ENCODE data around the gene DGKI. TPM values are rescaled to one million over a fixed set of nuclear protein-coding genes. Genes with fewer than 3 reads are reported as not detected.
"Not testable (repeated sequence)": the region's sequence is repeated elsewhere in the genome, so short reads cannot be mapped to it uniquely, and the experiment has no call there.

The DGKI gene
- total and polyA plus RNA-seq, 4 donors: 0.03 to 1.5 (median 0.33) TPM

DNA sequence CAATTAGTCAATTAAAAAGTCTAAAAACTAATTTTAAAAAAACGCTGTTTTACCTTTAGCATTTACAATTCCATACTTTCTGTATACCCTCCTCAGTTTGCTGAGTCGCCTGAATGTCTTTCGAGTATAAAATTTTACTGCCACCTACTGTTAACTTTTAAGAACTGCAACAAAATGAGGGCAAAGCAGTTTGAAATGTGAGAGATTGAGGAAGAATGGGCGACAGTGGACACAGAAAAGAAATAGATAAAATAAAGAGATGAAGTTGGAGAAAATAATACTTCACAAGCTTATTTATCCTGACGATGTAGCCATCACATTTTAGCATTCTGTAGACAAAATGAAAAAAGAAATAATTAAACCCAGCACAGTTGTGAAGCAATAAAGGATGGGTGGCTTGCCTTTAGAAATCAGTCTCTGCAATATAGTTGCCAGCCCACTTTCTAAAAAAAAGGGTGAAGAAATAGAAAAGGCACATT lies 392.5 kb downstream of the DGKI start:
- ATAC-seq (ENCODE audit: insufficient read depth, low FRiP score) (peak; percentile 80), DNase-seq (peak in 2 of 3 donors; percentile 84 to 87)
- TF ChIP-seq, protein P1, sequence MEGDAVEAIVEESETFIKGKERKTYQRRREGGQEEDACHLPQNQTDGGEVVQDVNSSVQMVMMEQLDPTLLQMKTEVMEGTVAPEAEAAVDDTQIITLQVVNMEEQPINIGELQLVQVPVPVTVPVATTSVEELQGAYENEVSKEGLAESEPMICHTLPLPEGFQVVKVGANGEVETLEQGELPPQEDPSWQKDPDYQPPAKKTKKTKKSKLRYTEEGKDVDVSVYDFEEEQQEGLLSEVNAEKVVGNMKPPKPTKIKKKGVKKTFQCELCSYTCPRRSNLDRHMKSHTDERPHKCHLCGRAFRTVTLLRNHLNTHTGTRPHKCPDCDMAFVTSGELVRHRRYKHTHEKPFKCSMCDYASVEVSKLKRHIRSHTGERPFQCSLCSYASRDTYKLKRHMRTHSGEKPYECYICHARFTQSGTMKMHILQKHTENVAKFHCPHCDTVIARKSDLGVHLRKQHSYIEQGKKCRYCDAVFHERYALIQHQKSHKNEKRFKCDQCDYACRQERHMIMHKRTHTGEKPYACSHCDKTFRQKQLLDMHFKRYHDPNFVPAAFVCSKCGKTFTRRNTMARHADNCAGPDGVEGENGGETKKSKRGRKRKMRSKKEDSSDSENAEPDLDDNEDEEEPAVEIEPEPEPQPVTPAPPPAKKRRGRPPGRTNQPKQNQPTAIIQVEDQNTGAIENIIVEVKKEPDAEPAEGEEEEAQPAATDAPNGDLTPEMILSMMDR (IDR thresholded peaks at IDR 0.05; ENCODE audit: control extremely low read depth, extremely low read depth): peak; percentile 28
- Histone ChIP-seq H3K27me3 (ENCODE audit: control insufficient read depth in 3 of 3, insufficient read depth in 3 of 3, low read length in 2 of 3) (no peaks in the 10 kb centered on the region), H3K27ac (ENCODE audit: low read depth in 1 of 2, low read length in 1 of 2) (no peak overlapping the region), H3K9ac (ENCODE audit: insufficient read depth in 1 of 2, low read length in 2 of 2) (no peak overlapping the region), H3K4me3 (no peak overlapping the region), H3K9me3 (ENCODE audit: control insufficient read depth in 4 of 4, insufficient read depth in 3 of 4, low read length in 3 of 4) (no peaks in the 10 kb centered on the region), H3K36me3 (ENCODE audit: control insufficient read depth in 4 of 4, insufficient read depth in 4 of 4, low read length in 4 of 4) (no peaks in the 10 kb centered on the region), H3K4me1 (ENCODE audit: control insufficient read depth in 5 of 5, insufficient read depth in 5 of 5, low read length in 5 of 5) (peaks cover 0 to 14% (median 5%) of the 10 kb centered on the region in 5 donors)
- WGBS, 2 donors: 5 to 6% methylated on average over 5 of the region's 5 CpGs

DNA sequence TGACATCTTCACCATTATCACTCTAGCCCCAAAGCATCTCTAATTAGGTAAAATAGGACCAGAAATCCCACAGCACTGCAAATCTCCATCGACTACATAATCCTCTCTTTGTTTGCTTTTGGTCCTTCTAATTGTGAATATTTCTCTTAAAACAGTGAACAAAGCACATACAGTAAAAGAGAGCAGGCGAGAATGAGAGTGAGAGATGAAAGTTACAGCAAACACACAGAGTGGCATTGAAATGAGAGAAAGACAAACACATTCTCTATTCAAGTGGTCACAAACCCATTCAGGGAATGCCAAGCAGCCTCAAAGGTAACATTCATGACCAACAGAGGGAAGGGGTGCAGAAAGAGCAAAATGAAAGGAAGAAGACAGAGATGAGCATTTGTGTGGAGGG lies 393.4 kb downstream of the DGKI start:
- WGBS, 2 donors: 59 to 69% methylated on average over 2 of the region's 2 CpGs
- no peak for ATAC-seq (ENCODE audit: insufficient read depth, low FRiP score)
- TF ChIP-seq, protein P1 (IDR thresholded peaks at IDR 0.05; ENCODE audit: control extremely low read depth, extremely low read depth): no peak

DNA sequence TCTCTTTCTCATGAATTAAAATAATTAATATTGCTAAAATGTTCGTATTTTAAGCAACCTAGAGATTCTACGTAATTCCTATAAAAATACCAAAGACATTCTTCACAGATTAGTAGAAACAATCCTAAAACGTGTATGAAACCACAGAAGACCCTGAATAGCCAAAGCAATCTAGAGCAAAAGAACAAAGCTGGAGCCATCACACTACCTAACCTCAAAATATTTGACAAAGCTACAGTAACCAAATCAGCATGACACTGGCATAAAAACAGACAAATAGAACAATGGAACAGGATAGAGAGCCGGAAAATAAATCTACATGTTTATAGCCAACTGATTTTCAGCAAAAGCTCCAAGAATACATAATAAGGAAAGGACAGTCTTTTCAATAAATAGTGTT lies 397.8 kb downstream of the DGKI start:
- 88 to 92% methylated on average over 4 of the region's 4 CpGs for WGBS, 2 donors
- Histone ChIP-seq H3K4me3 (no peak overlapping the region), H3K9me3 (ENCODE audit: control insufficient read depth in 4 of 4, insufficient read depth in 3 of 4, low read length in 3 of 4) (no peaks in the 10 kb centered on the region), H3K27ac (ENCODE audit: low read depth in 1 of 2, low read length in 1 of 2) (no peak overlapping the region), H3K9ac (ENCODE audit: insufficient read depth in 1 of 2, low read length in 2 of 2) (no peak overlapping the region), H3K36me3 (ENCODE audit: control insufficient read depth in 4 of 4, insufficient read depth in 4 of 4, low read length in 4 of 4) (no peaks in the 10 kb centered on the region), H3K27me3 (ENCODE audit: control insufficient read depth in 3 of 3, insufficient read depth in 3 of 3, low read length in 2 of 3) (no peaks in the 10 kb centered on the region), H3K4me1 (ENCODE audit: control insufficient read depth in 5 of 5, insufficient read depth in 5 of 5, low read length in 5 of 5) (peaks cover 0 to 14% (median 0%) of the 10 kb centered on the region in 5 donors)
- no peak for ATAC-seq (ENCODE audit: insufficient read depth, low FRiP score)
- DNase-seq: no peak
- TF ChIP-seq, protein P1 (IDR thresholded peaks at IDR 0.05; ENCODE audit: control extremely low read depth, extremely low read depth): no peak

More for the DNA sequence above, 393.4 kb downstream of the DGKI start:
- Histone ChIP-seq H3K36me3 (ENCODE audit: control insufficient read depth in 4 of 4, insufficient read depth in 4 of 4, low read length in 4 of 4) (no peaks in the 10 kb centered on the region), H3K4me3 (no peak overlapping the region), H3K27ac (ENCODE audit: low read depth in 1 of 2, low read length in 1 of 2) (no peak overlapping the region), H3K27me3 (ENCODE audit: control insufficient read depth in 3 of 3, insufficient read depth in 3 of 3, low read length in 2 of 3) (no peaks in the 10 kb centered on the region), H3K4me1 (ENCODE audit: control insufficient read depth in 5 of 5, insufficient read depth in 5 of 5, low read length in 5 of 5) (peaks cover 0 to 14% (median 5%) of the 10 kb centered on the region in 5 donors), H3K9me3 (ENCODE audit: control insufficient read depth in 4 of 4, insufficient read depth in 3 of 4, low read length in 3 of 4) (no peaks in the 10 kb centered on the region), H3K9ac (ENCODE audit: insufficient read depth in 1 of 2, low read length in 2 of 2) (no peak overlapping the region)
- DNase-seq: no peak

DNA sequence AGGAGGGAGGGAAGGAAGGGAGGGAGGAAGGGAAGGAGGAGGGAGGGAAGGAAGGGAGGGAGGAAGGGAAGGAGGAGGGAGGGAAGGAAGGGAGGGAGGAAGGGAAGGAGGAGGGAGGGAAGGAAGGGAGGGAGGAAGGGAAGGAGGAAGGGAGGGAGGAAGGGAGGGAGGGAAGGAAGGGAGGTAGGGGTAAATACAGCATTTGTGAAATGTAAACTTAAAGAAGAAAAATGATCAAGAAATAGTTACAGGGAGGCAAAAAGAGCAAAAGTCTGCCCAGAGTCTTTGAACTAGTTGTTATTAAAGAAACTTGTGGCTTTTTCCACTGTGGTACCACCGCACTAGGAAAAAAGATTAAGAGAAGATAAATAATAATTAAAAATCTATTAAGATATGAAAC lies 398.2 kb downstream of the DGKI start:
- not testable (repeated sequence) for DNase-seq; H3K9me3 ChIP-seq (ENCODE audit: control insufficient read depth in 4 of 4, insufficient read depth in 3 of 4, low read length in 3 of 4); H3K4me3 ChIP-seq; H3K36me3 ChIP-seq (ENCODE audit: control insufficient read depth in 4 of 4, insufficient read depth in 4 of 4, low read length in 4 of 4); H3K9ac ChIP-seq (ENCODE audit: insufficient read depth in 1 of 2, low read length in 2 of 2); ATAC-seq (ENCODE audit: insufficient read depth, low FRiP score); H3K27me3 ChIP-seq (ENCODE audit: control insufficient read depth in 3 of 3, insufficient read depth in 3 of 3, low read length in 2 of 3); H3K27ac ChIP-seq (ENCODE audit: low read depth in 1 of 2, low read length in 1 of 2)
- 90 to 93% methylated on average over 1 of the region's 1 CpG for WGBS, 2 donors
- H3K4me1 ChIP-seq (ENCODE audit: control insufficient read depth in 5 of 5, insufficient read depth in 5 of 5, low read length in 5 of 5): peaks cover 0 to 11% (median 0%) of the 10 kb centered on the region in 5 donors

Measured in lung (tissue), 12 donors.